T-helper 2 cell (primary cell): ENCODE results near the gene CDC42BPA.
"Not testable (repeated sequence)": the region's sequence is repeated elsewhere in the genome, so short reads cannot be mapped to it uniquely, and the experiment has no call there.

Experiments
- DNase-seq, 5 experiments: peaks; one replicate each; pipeline versions ENCODE4 v3.0.0 to v3.0.0-alpha.2; 2012 to 2022

The CDC42BPA gene

GRCh38 chr1:227127891-227128290 is 190.4 kb downstream of the CDC42BPA start:
- DNase-seq: peak in 1 of 5 experiments; percentile 6

DNA sequence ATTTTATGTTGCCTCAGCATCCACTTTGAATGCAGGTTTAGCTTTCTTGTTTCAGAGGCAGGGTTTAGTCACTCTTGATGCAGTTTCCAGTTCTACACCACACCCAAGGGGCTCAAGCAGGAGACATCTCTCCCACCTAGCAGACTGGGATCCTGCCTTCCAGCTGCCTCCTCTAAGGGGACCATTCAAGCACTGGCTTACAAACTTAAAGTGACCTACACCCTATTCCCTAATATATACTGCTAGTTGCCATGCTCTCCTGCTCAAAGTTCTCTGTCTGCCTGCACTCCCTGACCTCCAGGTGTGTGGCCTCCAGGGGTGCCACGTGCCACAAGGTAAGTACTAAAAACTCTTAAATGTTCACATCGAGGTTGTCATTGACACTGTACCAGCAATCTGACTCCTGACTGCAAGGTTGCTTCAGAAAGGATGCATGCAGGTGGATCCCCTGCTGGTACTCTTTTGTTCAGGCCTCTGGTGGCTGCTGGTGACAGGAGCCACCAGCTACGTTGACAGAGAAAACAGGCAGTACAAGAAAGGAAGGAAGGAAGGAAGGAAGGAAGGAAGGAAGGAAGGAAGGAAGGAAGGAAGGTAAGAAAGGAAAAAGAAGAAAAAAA is 192.3 kb downstream of the CDC42BPA start:
- peak in 1 of 5 experiments; percentile 3 for DNase-seq

DNA sequence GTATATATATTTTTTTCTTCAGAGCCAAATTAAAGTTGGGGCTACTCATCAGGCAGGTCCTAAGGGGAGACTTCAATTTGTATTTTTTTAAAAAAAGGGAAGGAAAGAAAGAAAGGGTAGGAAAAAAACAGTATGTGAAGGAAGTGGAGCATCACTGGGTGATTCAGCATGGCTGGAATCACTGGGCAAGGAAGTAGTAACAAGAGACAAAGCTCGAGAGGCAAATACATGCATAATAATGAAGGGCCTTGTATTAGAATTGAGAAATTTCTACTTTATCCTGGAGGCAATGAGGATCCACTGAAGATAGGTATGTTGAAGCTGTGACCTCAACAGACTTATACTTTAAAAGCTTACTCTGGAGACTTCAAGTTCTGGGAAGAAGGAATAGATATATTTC is 193.8 kb downstream of the CDC42BPA start:
- DNase-seq: no peak

DNA sequence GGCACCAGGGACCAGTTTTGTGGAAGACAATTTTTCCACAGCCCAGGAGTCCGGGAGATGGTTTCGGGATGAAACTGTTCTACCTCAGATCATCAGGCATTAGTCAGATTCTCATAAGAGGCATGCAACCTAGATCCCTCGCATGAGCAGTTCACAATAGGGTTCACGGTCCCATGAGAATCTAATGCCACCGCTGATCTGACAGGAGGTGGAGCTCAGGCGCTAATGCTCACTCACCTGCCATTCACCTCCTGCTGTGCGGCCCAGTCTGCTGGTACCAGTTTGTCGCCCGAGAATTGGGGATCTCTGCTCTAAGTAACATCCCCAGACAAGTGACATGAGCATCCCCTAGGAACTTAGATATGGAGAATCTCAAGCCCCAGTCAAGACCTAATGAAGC is 197.5 kb downstream of the CDC42BPA start:
- no peak for DNase-seq

DNA sequence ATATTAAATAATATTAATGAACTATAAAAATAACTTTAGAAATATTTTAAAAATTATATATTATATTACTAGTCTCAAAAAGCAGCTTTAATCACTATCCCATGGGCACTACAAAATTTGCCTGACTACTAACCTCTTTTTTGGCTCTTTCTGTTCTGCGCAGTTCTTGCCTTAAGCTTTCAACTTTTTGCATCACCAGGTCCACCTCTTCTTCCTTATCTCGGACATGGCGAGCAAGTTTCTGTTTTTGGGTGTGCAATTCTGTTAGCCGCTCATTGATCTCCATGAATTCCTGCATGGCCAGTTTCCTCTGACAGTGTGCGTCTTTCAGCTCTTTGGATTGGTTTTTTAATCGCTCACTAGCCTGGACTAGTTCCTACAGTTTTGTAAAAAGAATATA is 205.8 kb downstream of the CDC42BPA start:
- DNase-seq: no peak

DNA sequence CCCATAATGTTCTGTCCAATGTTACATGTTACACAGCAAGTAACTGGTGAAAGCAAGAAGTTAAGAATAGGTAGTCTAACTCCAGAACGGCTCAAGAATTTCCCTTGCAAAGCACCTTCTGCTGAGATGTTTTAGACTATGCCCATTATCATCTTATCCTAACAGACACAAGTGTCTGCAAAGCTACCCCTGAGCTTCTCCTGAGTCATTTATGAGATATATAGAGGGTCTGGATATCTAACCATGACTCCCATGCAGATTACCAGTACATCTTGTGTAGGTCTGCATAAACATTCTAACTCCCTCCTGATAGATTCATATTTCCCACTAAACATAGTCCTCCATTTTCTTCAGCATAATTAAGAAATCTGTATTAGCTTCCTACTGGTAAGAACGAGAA is 206.5 kb downstream of the CDC42BPA start:
- DNase-seq: no peak

- not testable (repeated sequence) for DNase-seq
Measured at GRCh38 chr1:227105291-227105690, 213.0 kb downstream of the CDC42BPA start.

GRCh38 chr1:227102056-227102455 is 216.2 kb downstream of the CDC42BPA start:
- DNase-seq: no peak

GRCh38 chr1:227094249-227094966 is 223.9 kb downstream of the CDC42BPA start:
- DNase-seq: no peak

DNA sequence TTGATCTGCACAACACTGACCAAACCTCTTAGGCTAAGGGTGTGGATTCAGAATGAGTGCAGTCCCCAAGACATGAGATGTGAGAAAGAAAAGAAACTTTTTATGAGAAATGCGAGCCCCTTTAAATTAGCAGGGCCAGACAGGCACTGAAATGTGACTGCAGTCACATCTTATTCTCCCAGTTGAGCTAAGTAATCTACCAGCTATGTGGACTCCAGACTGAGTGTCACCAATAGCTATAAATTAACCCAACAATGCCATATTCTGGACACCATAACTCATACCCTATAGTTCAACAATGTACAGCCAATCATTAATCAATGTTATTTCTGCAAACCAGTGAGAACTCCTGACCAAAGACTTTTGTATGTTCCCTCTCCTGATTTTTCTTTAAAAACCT is 225.0 kb downstream of the CDC42BPA start:
- no peak for DNase-seq

DNA sequence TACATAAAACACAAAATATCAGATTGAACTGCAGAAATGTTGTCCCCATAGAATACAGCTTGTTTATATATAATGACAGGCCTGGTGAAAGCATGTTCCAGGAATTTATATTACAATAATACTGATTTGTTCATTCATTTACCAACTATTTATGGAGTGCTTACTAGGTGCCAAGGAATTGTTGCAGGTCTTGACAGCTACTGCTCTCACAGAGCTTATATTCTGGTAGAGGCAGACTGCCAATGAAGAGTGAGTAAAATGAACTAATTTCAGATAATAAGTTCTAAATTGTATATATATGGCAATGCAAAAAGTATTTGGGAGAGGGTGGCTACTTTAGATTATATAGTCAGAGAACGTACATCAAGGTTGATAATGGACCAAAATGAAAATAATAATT is 226.2 kb downstream of the CDC42BPA start:
- no peak for DNase-seq

- no peak for DNase-seq
Measured at GRCh38 chr1:227086636-227087035, 231.7 kb downstream of the CDC42BPA start.

- no peak for DNase-seq
Measured at GRCh38 chr1:227082999-227083746, 235.1 kb downstream of the CDC42BPA start.

- no peak for DNase-seq
Measured at GRCh38 chr1:227077783-227078182, 240.5 kb downstream of the CDC42BPA start.

DNA sequence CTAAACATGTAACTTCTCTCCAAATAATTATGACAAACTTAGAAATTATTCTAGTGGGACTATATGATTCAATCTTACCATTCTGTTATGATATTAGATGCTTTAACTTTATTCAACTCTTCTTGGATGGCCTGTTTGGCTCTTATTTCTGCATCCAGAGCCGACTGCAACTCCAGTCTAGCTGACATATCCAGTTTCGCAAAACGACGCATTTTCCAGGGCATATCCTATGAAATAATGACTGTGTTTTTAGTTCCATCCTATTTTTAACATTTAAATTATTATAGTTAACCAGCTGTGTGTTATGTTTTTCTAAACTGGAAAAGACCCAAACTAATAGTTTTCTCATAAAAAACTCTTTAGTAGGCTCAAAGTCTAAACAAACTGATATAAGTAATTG is 244.5 kb downstream of the CDC42BPA start:
- no peak for DNase-seq

- DNase-seq: peak in 1 of 5 experiments; percentile 74
Measured at GRCh38 chr1:227072991-227073390, 245.3 kb downstream of the CDC42BPA start.

DNA sequence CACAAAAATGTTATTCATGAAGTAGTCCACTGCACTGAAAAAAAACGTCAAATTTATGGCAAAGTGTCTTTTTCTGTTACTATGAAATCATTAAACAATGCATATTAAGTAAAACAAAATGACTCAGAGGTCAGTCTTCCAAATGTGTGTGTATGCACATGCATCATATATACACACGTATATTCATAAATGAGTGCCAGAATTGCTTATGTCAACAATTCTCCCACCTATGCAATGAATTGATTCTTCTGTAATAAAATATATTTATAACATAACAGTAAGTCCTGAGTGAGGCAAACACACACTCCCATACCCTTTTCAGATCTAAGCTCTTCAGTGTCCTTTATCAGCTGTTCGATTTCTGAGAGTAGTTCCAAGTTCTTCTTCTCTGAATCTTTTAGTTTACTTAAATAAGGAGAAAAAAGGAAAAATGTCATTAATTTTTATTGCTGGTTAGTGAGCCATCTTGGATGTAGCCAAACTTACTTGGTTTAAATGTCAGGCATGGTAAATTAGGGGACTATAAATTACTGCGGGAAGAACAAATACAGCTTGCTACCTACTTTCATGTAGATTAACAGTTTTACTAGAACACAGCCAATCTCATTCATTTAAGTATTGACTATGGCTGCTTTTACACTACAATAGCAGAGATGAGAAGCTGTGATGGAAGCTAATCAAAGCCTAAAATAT is 246.3 kb downstream of the CDC42BPA start:
- DNase-seq: no peak

- no peak for DNase-seq
Measured at GRCh38 chr1:227070638-227071285, 247.5 kb downstream of the CDC42BPA start.

- no peak for DNase-seq
Measured at GRCh38 chr1:227069490-227069889, 248.8 kb downstream of the CDC42BPA start.

- DNase-seq: no peak
Measured at GRCh38 chr1:227068883-227069282, 249.4 kb downstream of the CDC42BPA start.

DNA sequence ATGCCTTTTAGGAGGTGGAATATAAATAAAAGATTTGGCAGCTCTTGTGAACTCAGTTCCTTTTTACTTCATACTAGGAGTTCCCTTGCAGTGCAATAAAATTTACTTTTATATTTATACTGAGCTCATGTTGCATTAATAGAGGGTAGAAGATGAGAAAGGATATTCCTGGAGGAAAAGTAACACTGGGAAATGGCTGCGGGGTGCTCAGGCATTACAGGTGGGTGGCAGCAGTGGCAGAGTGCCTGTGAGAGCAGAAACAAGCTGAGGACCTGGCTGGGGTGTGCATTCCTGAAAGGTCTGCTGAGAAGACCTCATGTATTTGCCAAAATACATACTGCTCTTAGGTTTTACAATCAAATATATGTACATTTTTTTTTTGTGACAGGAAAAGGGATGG is 251.3 kb downstream of the CDC42BPA start:
- DNase-seq: no peak

DNA sequence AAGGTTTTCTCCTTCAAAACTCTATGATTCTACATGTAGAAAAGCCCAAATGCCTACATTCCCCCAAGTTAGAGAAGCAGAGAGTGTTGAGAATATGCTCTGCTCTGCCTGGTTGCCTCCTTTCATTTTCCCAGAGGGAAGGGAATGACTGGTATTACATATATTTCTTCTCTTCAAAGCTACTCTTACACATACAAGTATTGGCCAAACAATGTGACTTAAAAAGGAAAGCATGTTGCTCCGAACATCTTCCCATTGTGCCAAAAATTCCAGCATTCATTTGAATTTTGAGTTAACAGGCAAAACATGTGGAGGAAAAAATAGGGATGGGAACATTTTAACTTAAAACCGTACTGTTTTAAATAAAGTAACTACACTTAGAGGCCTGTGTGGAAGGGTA is 253.0 kb downstream of the CDC42BPA start:
- DNase-seq: no peak

DNA sequence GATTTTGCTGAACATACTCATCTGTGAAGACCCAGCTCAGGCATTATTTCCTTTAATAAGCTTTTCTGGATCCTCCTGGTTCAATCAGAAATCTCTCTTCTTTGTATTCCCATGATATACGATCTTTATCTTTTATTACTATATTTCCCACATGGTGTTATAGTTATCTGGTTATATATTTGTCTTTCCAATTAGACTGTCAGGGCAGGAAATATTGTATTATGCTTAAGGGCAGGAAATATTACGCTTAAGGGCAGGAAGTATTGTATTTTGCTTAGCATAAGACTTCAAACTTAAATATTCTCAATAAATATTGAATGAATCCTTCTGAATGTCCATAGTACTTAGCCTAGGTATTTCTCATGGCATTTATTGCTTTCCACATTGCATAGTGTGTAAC is 256.0 kb downstream of the CDC42BPA start:
- DNase-seq: no peak
